Measurements from ENCODE around the gene SIN3A.

GRCh38 chr15:75455424-75455981 lies 4.0 kb upstream of the SIN3A start:
- TF ChIP-seq TAF1 (IDR thresholded peaks at IDR 0.05; ENCODE audit: low read depth, low read length) (no peak), RFX5 (IDR thresholded peaks at IDR 0.05; ENCODE audit: borderline replicate concordance, low read depth, low read length) (no peak), ATF3 (IDR thresholded peaks at IDR 0.05; ENCODE audit: insufficient read depth, low read depth, low read length) (no peak), MAX (IDR thresholded peaks at IDR 0.05) (no peak; the same call in 1 of the 2 replicates), SIN3A (conservative IDR thresholded peaks at IDR 0.05 in 1 of 2, IDR thresholded peaks at IDR 0.05 in 1 of 2; ENCODE audit: low read depth in 1 of 2, low read length in 2 of 2) (peak in 1 of 2 experiments; percentile 55; a peak in 2 of 4 replicates), CTCF (IDR thresholded peaks at IDR 0.05; ENCODE audit: control extremely low read depth in 1 of 3, insufficient read depth in 1 of 3, low read depth in 1 of 3, low read length in 3 of 3) (no peak), POLR2A (IDR thresholded peaks at IDR 0.05; ENCODE audit: control extremely low read depth in 1 of 2, low read depth in 2 of 2, low read length in 2 of 2) (peak in 1 of 2 experiments; percentile 43; a peak in 1 of 3 replicates), SUZ12 (IDR thresholded peaks at IDR 0.05; ENCODE audit: low read length) (no peak), JUN (IDR thresholded peaks at IDR 0.05; ENCODE audit: low read depth, low read length) (no peak)

Measured in H1 (cell line).